Activated CD4-positive, alpha-beta T cell treated with anti-CD3 and anti-CD28 coated beads, Interleukin-2, amount 50 U/mL, for 1 hour (primary cell): ENCODE data around the gene OAT.
A peak's percentile ranks its signal among the peaks of the same experiment; 100 is the strongest.
"Not testable (repeated sequence)": the region's sequence is repeated elsewhere in the genome, so short reads cannot be mapped to it uniquely, and the experiment has no call there.

Experiments
- DNase-seq: peaks from one replicate; pipeline ENCODE4 v3.0.0-alpha.2; 2020

Gene OAT

DNA sequence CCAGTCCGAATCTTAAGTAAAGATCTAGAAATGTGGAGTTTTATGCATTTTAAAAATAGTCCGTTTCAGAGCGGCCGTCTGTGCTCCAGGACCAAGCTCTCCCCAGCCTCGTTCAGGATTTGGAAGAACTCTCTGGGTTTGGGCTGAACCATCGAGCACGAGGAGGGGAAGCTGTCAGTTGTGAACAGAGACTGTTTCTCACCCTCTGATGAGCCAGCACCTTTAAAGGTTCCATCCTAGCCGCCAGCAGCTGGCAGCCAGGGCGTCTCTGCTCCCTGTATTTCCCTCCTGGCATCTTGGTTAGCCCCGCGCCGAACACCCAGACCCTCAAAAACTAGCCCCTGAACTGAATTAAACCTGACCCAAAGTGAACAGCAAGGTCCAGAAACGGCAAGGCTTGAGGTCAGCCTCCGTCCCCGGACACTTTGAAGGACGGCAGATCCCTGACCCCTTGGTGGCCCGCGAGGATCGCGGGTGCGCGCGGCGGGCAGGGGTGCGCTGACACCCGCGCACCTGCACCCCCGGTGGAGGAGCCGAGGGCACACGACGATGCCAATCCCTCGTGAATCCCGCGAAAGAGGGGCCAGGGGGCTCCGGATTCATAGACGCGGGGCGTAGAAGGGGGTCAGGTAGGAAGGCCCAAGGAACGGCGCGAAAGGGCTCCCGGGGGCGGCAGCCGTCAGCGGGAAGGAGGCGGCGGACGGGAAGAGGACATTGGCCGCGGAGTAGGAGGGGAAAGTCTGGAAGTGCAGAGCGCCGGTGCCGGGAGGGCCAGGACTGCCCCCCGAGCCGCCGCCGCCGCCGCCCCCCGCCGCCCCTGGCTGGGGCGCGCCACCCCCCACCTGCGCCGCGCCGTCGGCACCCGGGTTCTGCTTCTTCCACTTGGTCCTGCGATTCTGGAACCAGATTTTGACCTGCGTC, 28.4 kb upstream of the OAT start:
- DNase-seq = no peak

DNA sequence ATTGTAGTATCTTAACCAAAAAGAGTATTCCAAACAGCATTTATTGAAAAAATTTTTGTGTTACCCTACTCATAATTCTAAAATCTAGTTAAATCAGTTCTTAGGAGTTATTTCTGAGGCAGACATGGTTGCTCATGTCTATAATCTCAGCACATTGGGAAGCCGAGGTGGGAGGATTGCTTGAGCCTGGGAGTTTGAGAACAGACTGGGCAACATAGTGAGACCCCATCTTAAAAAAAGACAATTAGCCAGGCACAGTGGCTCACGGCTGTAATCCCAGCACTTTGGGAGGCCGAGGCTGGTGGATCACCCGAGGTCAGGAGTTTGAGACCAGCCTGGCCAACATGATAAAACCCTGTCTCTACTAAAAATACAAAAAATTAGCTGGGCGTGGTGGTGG, 23.0 kb upstream of the OAT start:
- DNase-seq = not testable (repeated sequence)

DNA sequence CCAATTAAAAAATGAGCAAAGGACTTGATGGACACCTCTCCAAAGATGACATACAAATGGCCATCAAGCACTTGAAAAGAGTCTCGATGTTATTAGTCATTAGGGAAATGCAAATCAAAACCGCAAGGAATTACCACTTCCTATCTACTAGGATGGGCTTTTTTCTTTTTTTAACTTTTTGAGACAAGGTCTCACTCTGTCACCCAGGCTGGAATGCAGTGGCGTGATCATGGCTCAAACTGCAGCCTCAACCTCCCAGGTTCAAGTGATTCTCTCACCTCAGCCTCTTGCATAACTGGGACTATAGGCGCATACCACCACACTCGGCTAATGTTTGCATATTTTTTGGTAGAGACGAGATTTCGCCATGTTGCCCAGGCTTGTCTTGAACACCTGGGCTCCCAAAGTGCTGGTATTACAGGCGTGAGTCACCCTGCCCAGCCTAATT, 17.5 kb upstream of the OAT start:
- DNase-seq = no peak

DNA sequence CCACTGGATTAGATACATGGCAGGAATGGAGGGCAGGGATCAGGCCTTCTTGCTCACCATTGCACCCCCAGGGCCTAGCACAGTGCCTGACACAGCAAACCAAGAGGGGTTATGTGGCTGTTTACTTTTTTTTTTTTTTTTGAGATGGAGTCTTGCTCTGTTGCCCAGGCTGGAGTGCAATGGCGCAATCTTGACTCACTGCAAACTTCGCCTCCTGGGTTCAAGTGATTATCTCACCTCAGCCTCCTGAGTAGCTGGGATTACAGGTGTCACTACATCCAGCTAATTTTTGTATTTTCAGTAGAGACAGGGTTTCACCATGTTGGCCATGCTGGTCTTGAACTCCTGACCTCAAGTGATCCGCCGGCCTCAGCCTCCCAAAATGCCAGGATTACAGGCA, 17.0 kb upstream of the OAT start:
- DNase-seq = not testable (repeated sequence)

DNA sequence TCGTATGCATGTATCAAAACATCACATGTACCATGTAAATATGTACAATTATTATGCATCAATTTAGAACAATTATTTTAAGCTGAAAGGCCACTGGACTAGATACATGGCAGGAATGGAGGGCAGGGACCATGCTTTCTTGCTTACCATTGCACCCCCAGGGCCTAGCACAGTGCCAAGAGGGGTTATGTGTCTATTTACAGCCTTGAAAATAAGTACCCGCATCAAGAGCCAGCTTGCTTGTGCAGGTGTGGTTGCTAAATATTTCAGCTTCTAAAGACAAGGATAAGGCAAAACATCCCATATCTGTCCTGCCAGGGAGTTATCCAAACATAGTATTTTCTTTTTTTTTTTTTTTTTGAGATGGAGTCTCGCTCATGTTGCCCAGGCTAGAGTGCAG, 14.7 kb upstream of the OAT start:
- no peak for DNase-seq

DNA sequence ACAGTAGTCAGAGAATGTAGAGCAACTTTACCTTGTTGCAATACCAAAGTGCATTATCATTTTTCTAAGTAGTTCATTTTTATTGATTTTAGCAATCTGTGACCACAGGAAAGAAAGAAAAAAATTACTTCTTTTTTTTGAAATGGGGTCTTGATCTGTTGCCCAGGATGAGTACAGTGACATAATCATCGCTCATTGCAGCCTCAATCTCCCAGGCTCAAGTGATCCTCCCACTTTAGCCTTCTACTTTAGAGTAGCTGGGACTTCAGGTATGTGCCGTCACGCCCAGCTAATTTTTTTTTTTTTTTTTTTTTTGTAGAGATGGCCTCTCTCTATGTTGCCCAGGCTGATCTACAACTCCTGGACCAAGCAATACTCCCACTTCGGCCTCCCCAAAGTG, 11.4 kb upstream of the OAT start:
- DNase-seq = no peak

DNA sequence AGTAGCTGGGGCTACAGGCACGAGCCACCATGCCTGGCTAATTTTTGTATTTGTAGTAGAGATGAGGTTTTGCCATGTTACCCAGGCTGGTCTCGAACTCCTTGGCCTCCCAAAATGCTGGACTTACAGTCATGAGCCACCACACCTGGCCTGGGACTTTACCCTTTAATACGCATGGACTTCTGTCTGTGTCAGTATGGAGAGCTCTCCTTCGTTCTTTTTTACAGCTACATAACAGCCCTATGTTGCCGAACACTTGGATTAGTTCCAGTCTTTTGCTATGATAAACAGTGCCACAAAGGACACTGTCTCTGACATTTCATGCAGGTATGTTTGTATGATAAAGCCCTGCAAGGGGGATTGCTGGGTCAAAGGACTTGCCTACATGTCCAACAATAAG, 10.9 kb upstream of the OAT start:
- no peak for DNase-seq

DNA sequence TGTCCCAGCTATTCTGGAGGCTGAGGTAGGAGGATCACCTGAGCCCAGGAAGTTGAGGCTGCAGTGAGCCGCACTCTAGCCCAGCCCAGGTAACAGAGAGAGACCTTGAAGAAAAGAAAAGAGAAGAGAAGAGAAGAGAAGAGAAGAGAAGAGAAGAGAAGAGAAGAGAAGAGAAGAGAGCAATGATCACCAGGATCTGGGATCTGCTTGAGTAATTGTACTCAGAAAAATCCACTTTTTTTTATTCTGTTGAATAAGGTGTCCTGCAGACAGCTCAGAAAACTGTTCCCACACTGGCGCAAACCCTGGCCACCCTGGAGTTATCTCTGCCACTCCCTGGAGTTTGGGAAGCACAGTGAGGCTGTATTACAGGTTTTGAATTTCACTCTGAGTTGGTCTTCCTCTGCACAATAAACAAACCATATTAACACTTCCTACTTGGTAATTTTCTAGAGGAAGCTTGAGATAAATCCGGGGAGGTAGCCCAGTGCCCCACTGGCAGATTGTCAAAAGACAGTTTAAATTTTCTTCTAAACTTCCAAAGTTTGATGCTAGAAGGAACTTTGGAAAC, 9.6 kb upstream of the OAT start:
- DNase-seq = no peak

DNA sequence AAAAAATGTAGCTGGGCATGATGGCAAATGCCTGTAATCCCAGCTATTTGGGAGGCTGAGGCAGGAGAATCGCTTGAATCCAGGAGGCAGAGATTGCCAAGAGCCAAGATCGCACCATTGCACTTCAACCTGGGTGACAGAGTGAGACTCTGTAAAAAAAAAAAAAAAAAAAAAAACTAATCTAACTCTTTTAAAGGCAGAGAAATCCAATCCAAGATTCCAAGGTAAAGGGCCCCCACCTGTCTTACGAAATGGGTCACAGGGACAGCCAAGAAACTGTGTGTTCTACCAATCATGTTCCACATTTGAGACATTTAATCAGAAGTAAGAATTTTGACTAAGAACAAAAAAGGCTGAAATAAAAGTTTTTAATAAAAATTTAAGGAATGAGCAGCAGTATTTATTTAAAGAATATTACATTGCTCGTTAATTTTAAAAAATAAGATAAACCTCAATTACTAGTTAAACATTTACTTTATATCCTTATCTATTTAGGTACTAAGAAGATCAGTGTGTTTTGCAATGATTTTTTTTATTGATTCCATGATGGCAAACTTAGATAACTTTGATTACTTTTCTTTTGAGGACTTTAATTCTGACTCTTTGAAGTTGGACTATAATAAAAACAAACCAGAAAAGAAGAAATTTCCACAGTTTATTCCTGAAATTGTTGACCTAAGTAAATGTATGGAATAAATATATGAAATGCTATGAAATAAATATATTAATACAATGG, 6.7 kb upstream of the OAT start:
- DNase-seq = no peak

DNA sequence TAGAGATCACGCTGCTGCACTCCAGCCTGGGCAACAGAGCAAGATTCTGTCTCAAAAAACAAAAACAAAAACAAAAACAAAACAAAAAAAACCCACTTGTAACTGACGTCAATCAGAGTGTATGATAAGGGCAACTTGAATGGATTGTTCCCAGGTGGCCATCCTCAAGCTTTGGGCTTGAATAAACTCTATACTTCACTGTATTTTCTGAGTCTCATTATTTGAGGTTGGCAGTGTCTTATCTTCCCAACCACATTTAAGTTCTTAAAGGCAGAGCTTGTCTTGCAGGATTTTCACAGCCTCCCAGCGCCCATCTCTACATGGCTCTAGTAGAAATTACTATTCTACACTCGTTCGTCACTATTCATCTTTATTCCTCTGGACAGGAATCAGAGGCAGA, 5.1 kb upstream of the OAT start:
- no peak for DNase-seq

DNA sequence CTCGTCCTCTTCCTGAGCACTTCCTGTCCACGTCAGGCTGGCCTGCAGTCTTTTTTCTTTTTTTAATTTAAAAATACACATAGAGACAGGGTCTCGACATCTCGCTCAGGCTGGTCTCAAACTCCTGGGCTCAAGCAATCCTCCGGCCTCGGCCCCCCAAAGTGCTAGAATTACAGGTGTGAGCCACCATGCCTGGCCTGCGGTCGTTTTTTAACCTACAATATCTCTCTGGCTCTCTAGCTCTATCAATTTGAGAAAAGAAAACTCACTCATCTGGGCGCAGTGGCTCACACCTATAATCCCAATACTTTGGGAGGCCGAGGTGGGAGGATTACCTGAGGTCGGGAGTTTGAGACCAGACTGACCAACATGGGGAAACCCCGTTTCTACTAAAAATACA, 4.0 kb upstream of the OAT start:
- DNase-seq = no peak

DNA sequence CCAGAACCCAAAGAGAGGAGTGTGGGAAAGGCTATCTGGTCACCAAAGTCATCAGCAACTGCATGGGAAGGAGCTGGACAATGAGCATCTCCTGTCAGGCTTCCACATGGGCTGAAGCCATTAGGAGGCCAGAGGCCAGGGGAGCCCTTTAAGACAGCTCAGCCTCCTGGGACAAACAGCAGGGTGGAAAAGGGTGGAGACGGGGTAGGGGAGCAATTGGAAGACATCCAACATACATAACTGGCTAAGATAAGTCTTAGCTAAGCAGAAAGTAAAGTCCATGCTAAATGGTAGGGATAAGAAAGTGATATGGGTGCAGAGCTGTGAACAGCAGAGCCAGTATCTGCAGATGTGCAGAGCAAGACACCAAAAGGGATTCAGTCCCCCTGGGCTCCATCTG, 1.5 kb upstream of the OAT start:
- no peak for DNase-seq

DNA sequence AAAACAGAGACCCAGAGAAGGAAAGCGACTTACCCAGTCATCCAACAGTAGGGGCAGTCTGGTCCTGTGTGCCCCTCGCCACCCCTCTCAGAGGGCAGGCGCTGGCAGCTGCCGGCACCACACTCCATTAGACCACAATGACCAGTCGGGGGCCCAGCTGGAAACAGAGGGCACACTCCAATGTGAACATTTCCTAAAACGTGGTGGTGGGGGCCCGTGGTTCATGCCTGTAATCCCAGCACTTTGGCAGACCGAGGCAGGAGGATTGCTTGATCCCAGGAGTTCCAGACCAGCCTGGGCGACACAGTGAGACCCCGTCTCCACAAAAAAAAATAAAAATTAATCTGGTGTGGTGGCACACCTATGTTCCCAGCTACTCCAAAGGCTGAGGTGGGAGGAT, 912 bp upstream of the OAT start:
- no peak for DNase-seq

DNA sequence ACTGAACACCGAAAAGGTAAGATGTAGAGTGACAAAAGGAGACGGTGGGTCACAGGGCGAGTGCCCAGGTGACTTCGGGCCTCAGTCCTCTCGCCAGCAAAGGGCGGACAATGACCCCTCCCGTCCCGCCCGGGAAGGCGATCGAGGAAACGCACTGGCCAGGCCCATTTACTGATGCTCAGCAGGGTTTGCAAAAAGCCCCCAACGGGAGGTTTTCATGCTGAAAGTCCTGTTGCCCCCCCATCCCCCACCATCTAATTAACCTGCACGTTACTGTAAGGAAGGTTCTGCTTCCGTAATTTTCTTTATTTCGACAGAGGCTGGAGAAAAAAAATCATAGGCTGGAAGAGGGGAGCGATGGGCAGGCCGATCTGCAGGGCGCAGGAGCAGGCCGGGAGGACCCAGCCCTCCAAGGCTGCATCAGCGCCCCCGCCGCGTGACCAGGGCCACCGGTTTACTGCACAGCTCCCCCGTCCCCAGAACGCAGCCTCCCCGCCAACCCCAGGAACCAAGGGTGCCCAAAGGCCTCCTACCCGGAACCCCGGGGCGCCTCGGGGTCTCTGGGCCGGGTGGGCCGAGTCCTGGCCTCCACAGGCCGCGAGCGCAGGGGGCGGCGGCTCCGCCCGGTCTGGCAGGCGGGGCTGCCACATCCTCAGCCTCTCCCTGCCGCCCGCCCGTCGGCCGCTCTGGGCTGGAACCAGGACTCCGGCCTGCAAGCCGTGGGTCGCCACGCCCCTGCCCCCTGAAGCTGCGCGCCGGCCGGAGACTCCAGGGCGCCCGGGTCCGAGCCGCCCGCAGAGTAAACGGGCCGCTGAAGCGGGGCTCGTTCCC, 613 bp downstream of the OAT start:
- DNase-seq = peak; percentile 39

DNA sequence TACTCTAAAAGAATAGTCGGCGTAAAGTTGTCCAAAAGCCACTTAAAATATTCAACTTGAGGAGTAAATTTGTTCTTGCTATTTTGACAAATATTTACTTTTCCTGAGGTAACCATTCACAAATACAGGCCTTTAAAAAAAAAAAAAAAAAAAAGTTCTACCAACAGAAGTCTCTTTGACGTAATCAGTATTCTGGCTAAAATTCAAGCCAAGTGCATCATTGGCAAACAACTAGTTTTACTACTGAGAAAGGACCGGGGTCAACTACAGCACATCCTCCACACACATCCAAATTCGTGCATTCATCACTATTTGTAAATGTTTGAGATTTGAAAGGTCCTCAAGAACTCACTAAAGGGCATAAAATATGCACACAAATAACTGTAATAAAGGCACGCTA, 2.0 kb downstream of the OAT start:
- no peak for DNase-seq

DNA sequence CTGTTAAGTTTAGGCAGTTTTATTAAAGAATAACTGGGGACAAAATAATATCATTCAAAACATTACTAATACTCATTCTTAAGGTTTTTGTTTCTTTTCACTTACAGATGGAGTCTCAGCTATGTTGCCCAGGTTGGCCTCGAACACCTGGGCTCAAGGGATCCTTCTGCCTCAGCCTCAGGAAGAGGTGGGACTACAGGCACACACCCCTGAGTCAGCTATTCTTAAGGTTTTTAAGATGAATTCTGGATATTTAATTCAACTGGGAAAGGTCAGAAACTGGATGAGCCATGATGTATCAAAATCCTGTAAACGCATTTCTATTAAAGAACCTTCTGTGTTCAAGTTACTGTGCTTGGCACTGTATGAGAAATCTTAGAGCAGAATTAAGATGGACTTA, 3.5 kb downstream of the OAT start:
- DNase-seq = no peak

DNA sequence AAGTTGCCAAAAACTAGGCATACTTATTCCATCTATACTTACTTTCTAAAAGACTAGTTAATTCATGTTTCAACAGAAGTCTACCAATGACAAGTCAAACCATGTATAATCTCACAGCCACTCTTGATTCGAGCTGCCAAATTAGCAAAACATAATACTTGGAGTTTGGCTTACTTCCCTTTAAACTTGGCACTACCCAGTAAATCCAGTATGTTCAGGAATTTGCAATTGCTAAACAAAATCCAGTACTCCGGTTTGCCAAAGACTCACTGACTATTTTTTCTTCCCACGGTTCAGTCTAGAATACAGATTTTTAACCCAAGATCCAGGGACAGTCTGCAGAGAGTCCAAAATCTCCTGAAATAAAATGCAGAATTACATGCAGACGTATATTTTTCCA, 4.6 kb downstream of the OAT start:
- no peak for DNase-seq

DNA sequence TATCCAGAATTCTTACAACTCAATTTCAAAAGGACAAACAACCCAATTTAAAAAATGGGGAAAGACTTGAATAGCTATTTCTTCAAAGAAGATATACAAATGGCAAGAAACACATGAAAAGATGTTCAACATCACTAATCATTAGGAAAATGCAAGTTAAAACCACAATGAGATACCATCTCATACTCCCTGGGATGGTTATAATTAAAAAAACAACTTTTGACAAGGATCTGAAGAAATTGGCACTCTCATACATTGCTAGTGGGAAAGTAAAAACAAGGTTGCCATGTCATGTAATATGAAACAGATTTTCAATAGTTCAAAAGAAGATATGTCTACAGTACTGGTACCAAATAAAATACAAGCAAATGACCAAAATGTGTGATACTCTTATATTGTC, 9.0 kb downstream of the OAT start:
- DNase-seq = no peak

DNA sequence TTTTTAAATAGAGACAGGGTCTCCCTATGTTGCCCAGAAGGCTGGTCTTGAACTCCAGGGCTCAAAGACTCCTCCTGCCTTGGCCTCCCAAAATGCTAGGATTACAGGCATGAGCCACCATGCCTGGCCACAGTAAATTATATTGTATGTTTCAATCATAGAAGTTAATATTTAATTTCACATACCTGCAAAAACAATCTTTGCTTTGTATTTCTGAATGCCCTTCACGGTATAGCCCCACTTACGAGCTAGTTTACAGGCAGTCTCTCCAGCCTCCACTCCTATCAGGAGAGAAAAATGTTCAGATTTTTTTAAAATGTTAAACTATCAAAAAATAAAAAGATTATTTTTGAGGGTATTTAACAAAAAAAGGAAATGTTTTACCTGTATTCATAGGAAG, 10.4 kb downstream of the OAT start:
- DNase-seq = no peak

DNA sequence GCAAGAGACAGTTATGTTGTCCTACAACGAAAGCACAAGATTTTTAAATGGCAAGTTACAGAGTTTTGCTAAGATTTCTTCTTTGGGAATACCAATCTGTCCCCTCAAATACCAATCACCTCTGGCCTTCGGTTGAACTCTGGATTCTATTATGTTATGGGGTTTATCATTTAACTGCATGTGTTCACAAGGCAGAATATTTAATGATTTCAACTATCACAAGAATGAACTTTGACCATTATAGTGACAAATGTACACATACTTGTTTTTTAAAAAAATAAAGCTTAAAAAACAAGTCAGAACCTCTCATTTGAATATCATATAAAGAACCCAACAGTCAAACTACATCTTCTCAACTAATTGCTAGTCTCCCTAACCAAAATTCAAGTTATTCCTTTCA, 11.3 kb downstream of the OAT start:
- no peak for DNase-seq

DNA sequence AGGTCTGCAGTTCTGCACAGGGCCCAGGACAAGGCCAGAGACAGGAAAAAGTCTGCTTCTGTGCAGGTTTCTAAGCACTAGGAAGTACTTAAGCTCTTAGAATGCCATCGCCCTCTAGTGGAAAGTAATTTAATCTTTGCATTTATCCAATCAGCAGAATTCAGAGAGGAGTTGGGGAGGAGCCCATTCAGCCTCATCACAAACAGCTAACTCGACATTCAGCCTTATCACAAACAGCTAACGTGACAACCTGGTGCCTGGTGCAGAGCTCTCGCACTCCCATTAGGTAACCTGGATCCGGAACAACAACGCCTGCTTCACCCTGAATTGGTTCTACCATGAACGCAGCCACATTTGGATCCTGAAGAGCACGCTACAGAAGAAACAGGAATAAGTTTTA, 15.2 kb downstream of the OAT start:
- peak; percentile 18 for DNase-seq

DNA sequence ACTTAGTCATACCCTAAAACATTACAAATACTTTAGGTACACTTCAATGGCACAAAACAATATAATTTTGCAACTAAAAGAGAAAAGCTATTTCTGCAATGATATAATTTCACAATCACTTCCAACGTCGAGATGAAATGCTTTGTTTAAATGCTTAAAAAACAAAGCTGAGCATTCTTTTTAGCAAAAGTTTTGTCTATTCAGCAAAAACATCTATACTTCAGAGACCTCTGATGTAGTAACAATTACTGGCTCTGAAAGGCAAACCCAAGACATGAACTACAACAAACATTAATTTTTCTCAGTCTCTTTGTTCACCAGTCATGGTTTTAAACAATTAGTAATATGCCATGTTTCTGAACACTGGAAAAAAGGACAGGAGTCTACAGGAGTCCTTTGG, 16.4 kb downstream of the OAT start:
- DNase-seq = no peak

DNA sequence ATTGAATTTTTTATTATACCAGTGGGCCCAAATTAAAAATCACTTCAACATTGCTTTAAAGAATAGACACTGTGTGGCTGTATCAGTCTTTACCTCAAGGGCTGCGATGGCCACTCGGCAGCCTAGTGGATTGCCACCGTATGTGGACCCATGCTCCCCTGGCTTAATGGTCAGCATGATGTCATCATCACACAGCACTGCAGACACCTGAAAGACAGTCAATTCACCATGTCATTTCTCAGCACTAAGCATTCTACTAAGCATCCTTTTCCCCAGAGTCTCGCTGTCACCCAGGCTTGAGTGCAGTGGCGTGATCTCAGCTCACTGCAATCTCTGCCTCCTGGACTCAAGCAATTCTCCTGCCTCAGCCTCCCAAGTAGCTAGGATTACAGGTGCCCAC, 17.1 kb downstream of the OAT start:
- DNase-seq = no peak
